Adrenal gland (tissue), 5 donors: ENCODE data around the gene ZNF775.

Experiments used
- POLR2A ChIP-seq, 2 donors: fragments of 450-650 bp; IDR thresholded peaks; one replicate each; pipeline ENCODE4 v1.6.1; 2017; ENCODE audit warnings: antibody characterized with exemption in 2 of 2, mild to moderate bottlenecking in 2 of 2, moderate library complexity in 1 of 2
- TF ChIP-seq, protein P1 (sequence below), 6 experiments: fragments of 450-650 bp in 4 of 6; fragments of 200-600 bp in 2 of 6; sonication (generic) in 1 of 6; IDR thresholded peaks; 1 replicate in 5 of 6; 2 replicates in 1 of 6; pipeline versions ENCODE4 v1.5.1 to v1.8.0; 2016 to 2021; ENCODE audit warnings: antibody characterized with exemption in 6 of 6, mild to moderate bottlenecking in 2 of 6, moderate library complexity in 1 of 6
- donor health status: DM: no; HTN: no; CAD: no.

DNA sequence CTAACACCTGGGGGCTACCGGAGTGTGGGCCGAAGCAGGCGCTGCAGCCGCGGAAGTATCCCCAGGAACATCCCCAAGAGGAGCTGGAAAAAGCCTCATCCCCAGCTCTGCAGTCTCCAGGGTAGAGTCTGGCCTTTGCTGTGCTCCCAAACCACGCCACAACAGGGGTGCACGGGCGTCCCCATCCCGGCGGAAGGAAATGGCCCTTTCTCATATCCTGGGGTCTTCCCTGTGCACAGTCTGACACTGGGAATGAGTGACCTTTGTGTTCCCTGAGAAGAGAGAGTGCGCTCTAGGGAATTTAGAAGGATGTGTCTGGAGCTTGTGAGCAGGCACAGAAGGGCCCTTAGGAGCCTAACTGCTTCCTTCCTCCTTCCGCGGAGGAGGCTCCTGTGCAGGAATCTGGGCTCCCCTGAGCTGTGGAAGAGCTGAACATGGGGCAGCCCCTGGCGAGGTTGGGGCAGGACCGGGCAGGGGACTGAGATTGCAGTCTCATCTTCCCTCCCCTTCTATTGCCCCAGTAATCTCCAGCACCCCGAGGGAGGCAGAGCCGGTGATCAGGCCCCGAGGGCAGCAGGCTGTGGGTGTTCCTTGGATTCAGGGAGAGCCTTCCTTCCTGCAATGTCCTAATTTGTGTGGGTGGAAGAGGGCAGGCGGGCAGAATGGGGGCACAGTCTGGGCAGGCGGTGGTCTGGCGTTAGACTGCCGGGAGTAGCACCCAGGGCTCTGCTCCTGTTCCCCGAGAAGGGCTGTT is 9.2 kb upstream of the ZNF775 start:
- TF ChIP-seq, protein P1, sequence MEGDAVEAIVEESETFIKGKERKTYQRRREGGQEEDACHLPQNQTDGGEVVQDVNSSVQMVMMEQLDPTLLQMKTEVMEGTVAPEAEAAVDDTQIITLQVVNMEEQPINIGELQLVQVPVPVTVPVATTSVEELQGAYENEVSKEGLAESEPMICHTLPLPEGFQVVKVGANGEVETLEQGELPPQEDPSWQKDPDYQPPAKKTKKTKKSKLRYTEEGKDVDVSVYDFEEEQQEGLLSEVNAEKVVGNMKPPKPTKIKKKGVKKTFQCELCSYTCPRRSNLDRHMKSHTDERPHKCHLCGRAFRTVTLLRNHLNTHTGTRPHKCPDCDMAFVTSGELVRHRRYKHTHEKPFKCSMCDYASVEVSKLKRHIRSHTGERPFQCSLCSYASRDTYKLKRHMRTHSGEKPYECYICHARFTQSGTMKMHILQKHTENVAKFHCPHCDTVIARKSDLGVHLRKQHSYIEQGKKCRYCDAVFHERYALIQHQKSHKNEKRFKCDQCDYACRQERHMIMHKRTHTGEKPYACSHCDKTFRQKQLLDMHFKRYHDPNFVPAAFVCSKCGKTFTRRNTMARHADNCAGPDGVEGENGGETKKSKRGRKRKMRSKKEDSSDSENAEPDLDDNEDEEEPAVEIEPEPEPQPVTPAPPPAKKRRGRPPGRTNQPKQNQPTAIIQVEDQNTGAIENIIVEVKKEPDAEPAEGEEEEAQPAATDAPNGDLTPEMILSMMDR (IDR thresholded peaks at IDR 0.05): no peak
- no peak for TF ChIP-seq POLR2A (IDR thresholded peaks at IDR 0.05)
